ENCODE measurements around the gene AMDHD1. TPM values are rescaled to one million over a fixed set of nuclear protein-coding genes. Genes with fewer than 3 reads are reported as not detected.

AMDHD1 gene
- total RNA-seq, 1 donor from 2014 or later, result 0.41 TPM

DNA sequence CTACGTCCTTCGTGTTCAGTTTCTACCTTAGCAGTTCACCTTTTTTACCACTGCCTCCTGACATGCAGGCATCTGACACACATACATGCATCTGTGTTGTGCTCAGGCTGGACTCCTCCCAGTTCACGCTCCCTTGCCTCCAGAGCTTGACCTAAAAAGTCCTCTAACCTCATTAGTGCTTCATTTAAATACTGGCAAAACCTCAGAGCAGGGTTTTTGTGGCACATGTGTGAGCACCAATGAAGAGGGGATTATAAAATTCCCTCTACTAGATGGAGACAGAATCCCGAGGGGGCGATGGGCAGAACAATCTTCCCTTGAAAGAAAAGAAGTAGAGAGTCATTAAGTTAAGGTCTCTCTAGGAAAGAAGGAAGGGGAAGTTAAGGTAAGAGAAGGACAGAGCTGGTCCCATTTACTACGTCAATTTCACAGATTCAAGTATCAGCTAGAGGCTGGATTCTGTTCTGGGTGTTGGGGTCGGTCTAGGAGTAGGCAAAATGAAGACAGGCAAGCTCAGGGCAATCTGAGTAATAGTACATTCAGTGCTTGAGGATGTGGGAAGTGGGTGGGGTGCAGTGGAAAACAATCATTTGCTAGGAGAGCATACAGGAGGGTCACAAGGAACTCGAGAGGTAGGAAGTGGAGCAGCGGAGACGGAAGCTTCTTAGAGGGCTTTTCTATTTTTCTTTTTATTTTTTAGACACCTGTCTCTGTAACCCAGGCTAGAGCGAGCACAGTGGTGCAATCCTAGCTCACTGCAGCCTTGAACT lies 45.6 kb downstream of the AMDHD1 start:
- H3K4me1 Mint-ChIP-seq (ENCODE audit: low read depth), result no peaks in the 10 kb centered on the region
- no peaks in the 10 kb centered on the region for H3K9me3 Mint-ChIP-seq (ENCODE audit: low read depth)
- H3K36me3 Mint-ChIP-seq (ENCODE audit: insufficient read depth), result no peaks in the 10 kb centered on the region
- H3K27me3 Mint-ChIP-seq, result peaks cover 13% of the 10 kb centered on the region
- H3K27ac Mint-ChIP-seq, result no peak overlapping the region
- H3K4me3 Mint-ChIP-seq (ENCODE audit: low read depth), result no peak overlapping the region
- TF ChIP-seq, protein P1, sequence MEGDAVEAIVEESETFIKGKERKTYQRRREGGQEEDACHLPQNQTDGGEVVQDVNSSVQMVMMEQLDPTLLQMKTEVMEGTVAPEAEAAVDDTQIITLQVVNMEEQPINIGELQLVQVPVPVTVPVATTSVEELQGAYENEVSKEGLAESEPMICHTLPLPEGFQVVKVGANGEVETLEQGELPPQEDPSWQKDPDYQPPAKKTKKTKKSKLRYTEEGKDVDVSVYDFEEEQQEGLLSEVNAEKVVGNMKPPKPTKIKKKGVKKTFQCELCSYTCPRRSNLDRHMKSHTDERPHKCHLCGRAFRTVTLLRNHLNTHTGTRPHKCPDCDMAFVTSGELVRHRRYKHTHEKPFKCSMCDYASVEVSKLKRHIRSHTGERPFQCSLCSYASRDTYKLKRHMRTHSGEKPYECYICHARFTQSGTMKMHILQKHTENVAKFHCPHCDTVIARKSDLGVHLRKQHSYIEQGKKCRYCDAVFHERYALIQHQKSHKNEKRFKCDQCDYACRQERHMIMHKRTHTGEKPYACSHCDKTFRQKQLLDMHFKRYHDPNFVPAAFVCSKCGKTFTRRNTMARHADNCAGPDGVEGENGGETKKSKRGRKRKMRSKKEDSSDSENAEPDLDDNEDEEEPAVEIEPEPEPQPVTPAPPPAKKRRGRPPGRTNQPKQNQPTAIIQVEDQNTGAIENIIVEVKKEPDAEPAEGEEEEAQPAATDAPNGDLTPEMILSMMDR (IDR thresholded peaks at IDR 0.05; ENCODE audit: unreplicated experiment), result no peak
- no peak for DNase-seq (ENCODE audit: low spot score, unreplicated experiment)

DNA sequence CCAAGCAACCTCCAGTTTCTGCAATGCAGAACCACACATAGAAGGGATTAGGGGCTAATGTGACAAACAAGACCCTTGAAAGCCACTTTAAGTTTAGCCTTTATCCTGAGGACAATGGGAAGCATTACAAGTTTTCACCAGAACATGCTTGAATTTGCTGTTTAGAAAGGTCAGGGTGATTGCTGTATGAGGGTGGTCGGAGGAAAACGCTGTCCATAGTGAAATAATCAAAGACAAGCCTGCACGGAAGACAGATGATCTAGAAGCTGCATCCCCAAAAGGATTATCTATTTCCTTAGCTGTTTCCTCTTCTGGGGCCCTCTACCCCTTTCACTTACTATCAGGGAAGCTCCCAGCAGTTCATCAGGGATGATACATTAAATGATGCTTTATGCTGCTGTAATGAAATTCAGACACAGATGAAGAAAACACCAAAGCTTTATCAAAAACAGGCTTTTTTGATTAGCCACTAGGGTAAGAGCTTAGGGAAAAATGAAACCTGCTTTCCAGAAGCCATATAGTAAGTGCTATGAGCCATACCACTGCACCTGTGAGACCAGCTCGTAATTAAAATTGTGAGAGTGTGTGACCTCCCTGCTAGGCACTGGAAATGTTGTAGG lies 46.5 kb downstream of the AMDHD1 start:
- no peak overlapping the region for H3K4me3 Mint-ChIP-seq (ENCODE audit: low read depth)
- H3K27me3 Mint-ChIP-seq, result peaks cover 13% of the 10 kb centered on the region
- no peak overlapping the region for H3K27ac Mint-ChIP-seq
- no peak for DNase-seq (ENCODE audit: low spot score, unreplicated experiment)
- H3K36me3 Mint-ChIP-seq (ENCODE audit: insufficient read depth), result no peaks in the 10 kb centered on the region
- TF ChIP-seq, protein P1 (IDR thresholded peaks at IDR 0.05; ENCODE audit: unreplicated experiment), result no peak
- no peaks in the 10 kb centered on the region for H3K4me1 Mint-ChIP-seq (ENCODE audit: low read depth)
- no peaks in the 10 kb centered on the region for H3K9me3 Mint-ChIP-seq (ENCODE audit: low read depth)

DNA sequence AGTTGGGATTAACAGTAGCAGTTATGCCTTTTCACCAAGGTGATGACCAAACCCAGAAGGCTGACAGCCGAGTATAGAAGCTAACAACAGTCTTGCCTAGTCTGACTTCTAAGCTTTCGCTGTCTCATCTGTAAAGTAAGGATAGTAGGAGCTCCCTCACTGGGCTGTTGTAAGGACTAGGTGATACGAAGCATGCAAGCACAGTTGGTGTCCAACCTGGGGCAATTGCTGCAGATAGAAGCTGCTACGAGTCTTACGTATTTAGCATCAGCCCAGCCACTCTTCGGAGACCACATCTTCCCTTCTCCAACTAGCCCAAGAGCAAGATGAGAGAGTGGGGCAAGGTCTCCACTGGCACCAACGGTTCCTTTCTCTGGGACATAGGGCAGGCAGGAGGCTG lies 47.0 kb downstream of the AMDHD1 start:
- no peaks in the 10 kb centered on the region for H3K36me3 Mint-ChIP-seq (ENCODE audit: insufficient read depth)
- DNase-seq (ENCODE audit: low spot score, unreplicated experiment), result no peak
- H3K4me3 Mint-ChIP-seq (ENCODE audit: low read depth), result no peak overlapping the region
- H3K4me1 Mint-ChIP-seq (ENCODE audit: low read depth), result no peaks in the 10 kb centered on the region
- no peaks in the 10 kb centered on the region for H3K9me3 Mint-ChIP-seq (ENCODE audit: low read depth)
- TF ChIP-seq, protein P1 (IDR thresholded peaks at IDR 0.05; ENCODE audit: unreplicated experiment), result no peak
- H3K27ac Mint-ChIP-seq, result no peak overlapping the region
- H3K27me3 Mint-ChIP-seq, result peaks cover 13% of the 10 kb centered on the region

DNA sequence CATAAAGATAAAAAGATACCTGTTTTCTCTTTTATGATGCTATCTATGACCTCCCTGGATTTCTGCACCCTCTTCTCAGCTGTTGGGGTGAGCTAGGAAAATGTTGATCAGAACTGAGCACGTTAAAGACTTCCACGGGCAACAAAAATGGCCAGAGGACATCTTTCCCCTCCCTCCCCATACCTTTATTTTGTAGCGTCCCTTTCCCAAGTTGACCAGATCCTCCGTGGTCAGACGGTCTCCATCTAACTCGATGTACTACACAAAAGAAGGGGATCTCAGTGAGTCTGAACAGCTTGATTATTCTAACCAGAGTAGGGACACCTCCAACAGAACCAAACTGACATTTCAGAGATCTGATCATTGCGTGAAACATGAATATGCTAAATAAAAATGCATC lies 50.8 kb downstream of the AMDHD1 start:
- H3K36me3 Mint-ChIP-seq (ENCODE audit: insufficient read depth), result no peaks in the 10 kb centered on the region
- H3K27me3 Mint-ChIP-seq, result peaks cover 8% of the 10 kb centered on the region
- H3K9me3 Mint-ChIP-seq (ENCODE audit: low read depth), result no peaks in the 10 kb centered on the region
- H3K4me3 Mint-ChIP-seq (ENCODE audit: low read depth), result no peak overlapping the region
- TF ChIP-seq, protein P1 (IDR thresholded peaks at IDR 0.05; ENCODE audit: unreplicated experiment), result no peak
- no peaks in the 10 kb centered on the region for H3K4me1 Mint-ChIP-seq (ENCODE audit: low read depth)
- H3K27ac Mint-ChIP-seq, result no peak overlapping the region
- no peak for DNase-seq (ENCODE audit: low spot score, unreplicated experiment)

DNA sequence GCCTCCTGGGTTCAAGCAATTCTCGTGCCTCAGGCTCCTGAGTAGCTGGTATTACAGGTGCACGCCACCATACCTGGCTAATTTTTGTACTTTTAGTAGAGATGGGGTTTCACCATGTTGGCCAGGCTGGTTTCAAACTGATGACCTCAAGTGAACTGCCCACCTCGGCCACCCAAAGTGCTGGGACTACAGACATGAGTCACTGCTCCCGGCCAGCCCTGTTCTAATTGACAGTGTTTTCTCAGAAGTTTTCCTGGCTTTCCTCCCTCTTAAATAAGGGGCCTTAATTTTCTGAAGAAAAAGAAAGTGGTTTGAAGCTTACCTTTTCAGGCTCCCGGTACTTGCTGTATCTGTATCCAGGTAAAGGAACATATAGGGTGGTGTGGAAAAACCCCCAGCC lies 51.3 kb downstream of the AMDHD1 start:
- H3K4me3 Mint-ChIP-seq (ENCODE audit: low read depth), result no peak overlapping the region
- no peak overlapping the region for H3K27ac Mint-ChIP-seq
- TF ChIP-seq, protein P1 (IDR thresholded peaks at IDR 0.05; ENCODE audit: unreplicated experiment), result no peak
- peaks cover 7% of the 10 kb centered on the region for H3K27me3 Mint-ChIP-seq
- no peaks in the 10 kb centered on the region for H3K36me3 Mint-ChIP-seq (ENCODE audit: insufficient read depth)
- no peak for DNase-seq (ENCODE audit: low spot score, unreplicated experiment)
- no peaks in the 10 kb centered on the region for H3K4me1 Mint-ChIP-seq (ENCODE audit: low read depth)
- no peaks in the 10 kb centered on the region for H3K9me3 Mint-ChIP-seq (ENCODE audit: low read depth)
